GM18498 (cell line): Measurements from ENCODE around the gene PLA2G5.

Experiments used
- ATAC-seq: cut with Tn5 transposase; IDR thresholded peaks from one replicate; pipeline ENCODE4 v1.9.1; 2021; ENCODE audit warnings: mild to moderate bottlenecking, moderate library complexity; ENCODE audit not compliant: unreplicated experiment

PLA2G5 gene

GRCh38 chr1:20063861-20064292 lies 6.1 kb upstream of the PLA2G5 start:
- no peak for ATAC-seq

- ATAC-seq, result no peak
These were observed 1.3 kb upstream of the PLA2G5 start for GRCh38 chr1:20068722-20069121.

- no peak for ATAC-seq
These were observed 363 bp downstream of the PLA2G5 start for GRCh38 chr1:20070357-20070756.

- no peak for ATAC-seq
These were observed 1.4 kb downstream of the PLA2G5 start for GRCh38 chr1:20071416-20071815.

GRCh38 chr1:20072771-20073170 lies 2.8 kb downstream of the PLA2G5 start:
- ATAC-seq, result no peak

GRCh38 chr1:20073256-20073655 lies 3.3 kb downstream of the PLA2G5 start:
- ATAC-seq, result no peak

GRCh38 chr1:20074055-20074724 lies 4.2 kb downstream of the PLA2G5 start:
- no peak for ATAC-seq

- no peak for ATAC-seq
These were observed 4.8 kb downstream of the PLA2G5 start for GRCh38 chr1:20074725-20075171.

GRCh38 chr1:20075345-20075744 lies 5.4 kb downstream of the PLA2G5 start:
- no peak for ATAC-seq

- ATAC-seq, result no peak
These were observed 6.2 kb downstream of the PLA2G5 start for GRCh38 chr1:20076223-20076622.

GRCh38 chr1:20076710-20077461 lies 6.9 kb downstream of the PLA2G5 start:
- no peak for ATAC-seq

GRCh38 chr1:20078171-20078651 lies 8.2 kb downstream of the PLA2G5 start:
- ATAC-seq, result no peak

- ATAC-seq, result no peak
These were observed 8.7 kb downstream of the PLA2G5 start for GRCh38 chr1:20078711-20079110.

GRCh38 chr1:20079661-20080305 lies 9.8 kb downstream of the PLA2G5 start:
- no peak for ATAC-seq

- ATAC-seq, result no peak
These were observed 10.7 kb downstream of the PLA2G5 start for GRCh38 chr1:20080441-20081352.

- ATAC-seq, result no peak
These were observed 11.4 kb downstream of the PLA2G5 start for GRCh38 chr1:20081353-20081810.

GRCh38 chr1:20082772-20083171 lies 12.8 kb downstream of the PLA2G5 start:
- ATAC-seq, result no peak

- no peak for ATAC-seq
These were observed 13.4 kb downstream of the PLA2G5 start for GRCh38 chr1:20083178-20083944.

GRCh38 chr1:20086800-20087199 lies 16.8 kb downstream of the PLA2G5 start:
- no peak for ATAC-seq

GRCh38 chr1:20087668-20088067 lies 17.7 kb downstream of the PLA2G5 start:
- ATAC-seq, result no peak
